ENCODE data around the gene C1GALT1.

GRCh38 chr7:7190142-7190541 is 7.8 kb downstream of the C1GALT1 start:
- TF ChIP-seq CTCF (conservative IDR thresholded peaks at IDR 0.05; ENCODE audit: low read depth, low read length) (no peak), EZH2 (IDR thresholded peaks at IDR 0.05; ENCODE audit: borderline replicate concordance, low read depth, low read length, poor library complexity, severe bottlenecking) (no peak)
